Ovary (tissue), 3 donors: ENCODE results near the gene HABP2.

Experiments used
- CTCF ChIP-seq, 3 donors: fragments of 450-650 bp in 2 of 3; fragments of 200-600 bp in 1 of 3; IDR thresholded peaks; one replicate each; pipeline versions ENCODE4 v1.5.1 to v1.8.0; 2016 to 2022; ENCODE audit warnings: antibody characterized with exemption in 3 of 3, mild to moderate bottlenecking in 1 of 3
- EP300 ChIP-seq: sonication (generic); formaldehyde crosslinking; IDR thresholded peaks from one replicate; pipeline ENCODE4 v1.6.1; 2017; ENCODE audit warnings: antibody characterized with exemption
- donor health status: DM: no; HTN: no; CAD: no.

- no peak for TF ChIP-seq CTCF (IDR thresholded peaks at IDR 0.05)
- TF ChIP-seq EP300: no peak
Observed at GRCh38 chr10:113562704-113563103, 9.9 kb downstream of the HABP2 start.
